Measurements from ENCODE around the gene KCNT1. TPM values are rescaled to one million over a fixed set of nuclear protein-coding genes. Genes with fewer than 3 reads are reported as not detected.

KCNT1 gene
- total and polyA plus RNA-seq, 10 of the 15 experiments (the other 5 are each of a cell fraction or from before 2014, with no cell fraction given): not detected

DNA sequence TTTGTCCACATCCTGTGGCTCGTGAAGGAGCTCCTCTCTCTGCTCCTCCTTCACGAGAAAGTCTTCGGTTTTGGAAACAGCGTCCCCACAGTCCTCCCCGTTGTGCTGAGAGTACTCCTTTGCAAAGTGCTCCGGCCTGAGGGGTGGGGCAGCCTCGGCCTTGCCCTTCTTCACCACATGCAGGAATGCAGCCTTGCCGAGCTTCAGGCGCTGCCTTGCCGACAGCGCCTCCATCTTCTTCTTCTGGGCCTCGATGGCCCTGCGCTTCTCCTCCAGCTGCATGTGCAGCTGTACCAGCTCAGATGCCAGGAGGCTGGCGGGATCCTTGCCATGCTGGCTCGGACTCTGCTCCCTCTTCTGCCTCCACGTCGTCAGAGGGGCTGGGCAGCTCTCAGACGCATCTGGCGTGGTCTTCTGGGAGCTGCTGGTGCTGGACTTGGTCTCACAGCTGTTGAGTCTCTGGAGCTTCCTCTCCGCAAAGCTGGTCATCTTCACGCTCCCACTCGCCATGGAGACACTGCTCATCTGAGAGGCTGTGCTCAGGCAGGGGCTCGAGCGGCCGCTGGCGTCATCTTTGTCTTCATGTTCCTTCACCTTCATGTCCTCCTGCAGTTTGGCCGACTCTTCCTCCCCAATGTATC is 119.9 kb downstream of the KCNT1 start:
- intact Hi-C loops (cut with micrococcal nuclease; ENCODE audit: unreplicated experiment): no loop called here

More for the DNA sequence above, 119.9 kb downstream of the KCNT1 start:
- no peak overlapping the region for H2AFZ ChIP-seq (ENCODE audit: control insufficient read depth, low read depth, low read length)
- H3K79me2 ChIP-seq (ENCODE audit: control insufficient read depth, insufficient read depth, low read length): no peaks in the 10 kb centered on the region
- FAIRE-seq (no peak), DNase-seq (ENCODE audit: low read depth, low spot score) (no peak), ATAC-seq (no peak)
- no peaks in the 10 kb centered on the region for H3K4me1 ChIP-seq (ENCODE audit: control insufficient read depth, insufficient read depth, low read length)
- no peak overlapping the region for H3K9ac ChIP-seq (ENCODE audit: control insufficient read depth, insufficient read depth, low read length)
- ChIA-PET POLR2A (no interaction called here), SMC1A (ENCODE audit: uncharacterized antibody, unreplicated experiment) (no interaction called here), CTCF (no interaction called here), RAD21 (ENCODE audit: unreplicated experiment) (no interaction called here)
- H3K4me2 ChIP-seq (ENCODE audit: control insufficient read depth, insufficient read depth): no peak overlapping the region
- H3K27me3 ChIP-seq (replicated peaks in 1 of 2; ENCODE audit: control insufficient read depth in 2 of 2, insufficient read depth in 2 of 2, low read length in 1 of 2): no peaks in the 10 kb centered on the region
- in situ Hi-C loops (cut with MboI): no loop called here
- H3K4me3 ChIP-seq: no peak overlapping the region
- H3K9me3 ChIP-seq (replicated peaks; ENCODE audit: control insufficient read depth, insufficient read depth, low read length): no peaks in the 10 kb centered on the region
- H3K27ac ChIP-seq (ENCODE audit: control insufficient read depth, insufficient read depth): no peak overlapping the region
- no peaks in the 10 kb centered on the region for H4K20me1 ChIP-seq (ENCODE audit: control insufficient read depth, insufficient read depth)
- no TSS peak for BruUV-seq (replicated peaks)
- no peak for TF ChIP-seq NFYA (IDR thresholded peaks at IDR 0.05; ENCODE audit: borderline replicate concordance, low read depth, low read length)
- TF ChIP-seq, protein P1, sequence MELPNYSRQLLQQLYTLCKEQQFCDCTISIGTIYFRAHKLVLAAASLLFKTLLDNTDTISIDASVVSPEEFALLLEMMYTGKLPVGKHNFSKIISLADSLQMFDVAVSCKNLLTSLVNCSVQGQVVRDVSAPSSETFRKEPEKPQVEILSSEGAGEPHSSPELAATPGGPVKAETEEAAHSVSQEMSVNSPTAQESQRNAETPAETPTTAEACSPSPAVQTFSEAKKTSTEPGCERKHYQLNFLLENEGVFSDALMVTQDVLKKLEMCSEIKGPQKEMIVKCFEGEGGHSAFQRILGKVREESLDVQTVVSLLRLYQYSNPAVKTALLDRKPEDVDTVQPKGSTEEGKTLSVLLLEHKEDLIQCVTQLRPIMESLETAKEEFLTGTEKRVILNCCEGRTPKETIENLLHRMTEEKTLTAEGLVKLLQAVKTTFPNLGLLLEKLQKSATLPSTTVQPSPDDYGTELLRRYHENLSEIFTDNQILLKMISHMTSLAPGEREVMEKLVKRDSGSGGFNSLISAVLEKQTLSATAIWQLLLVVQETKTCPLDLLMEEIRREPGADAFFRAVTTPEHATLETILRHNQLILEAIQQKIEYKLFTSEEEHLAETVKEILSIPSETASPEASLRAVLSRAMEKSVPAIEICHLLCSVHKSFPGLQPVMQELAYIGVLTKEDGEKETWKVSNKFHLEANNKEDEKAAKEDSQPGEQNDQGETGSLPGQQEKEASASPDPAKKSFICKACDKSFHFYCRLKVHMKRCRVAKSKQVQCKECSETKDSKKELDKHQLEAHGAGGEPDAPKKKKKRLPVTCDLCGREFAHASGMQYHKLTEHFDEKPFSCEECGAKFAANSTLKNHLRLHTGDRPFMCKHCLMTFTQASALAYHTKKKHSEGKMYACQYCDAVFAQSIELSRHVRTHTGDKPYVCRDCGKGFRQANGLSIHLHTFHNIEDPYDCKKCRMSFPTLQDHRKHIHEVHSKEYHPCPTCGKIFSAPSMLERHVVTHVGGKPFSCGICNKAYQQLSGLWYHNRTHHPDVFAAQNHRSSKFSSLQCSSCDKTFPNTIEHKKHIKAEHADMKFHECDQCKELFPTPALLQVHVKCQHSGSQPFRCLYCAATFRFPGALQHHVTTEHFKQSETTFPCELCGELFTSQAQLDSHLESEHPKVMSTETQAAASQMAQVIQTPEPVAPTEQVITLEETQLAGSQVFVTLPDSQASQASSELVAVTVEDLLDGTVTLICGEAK (IDR thresholded peaks at IDR 0.05; ENCODE audit: borderline replicate concordance): no peak
- TF ChIP-seq GATAD2B (conservative IDR thresholded peaks at IDR 0.05; ENCODE audit: low read depth): no peak
- TF ChIP-seq HCFC1 (IDR thresholded peaks at IDR 0.05; ENCODE audit: low read length): no peak
- TF ChIP-seq ATF7 (IDR thresholded peaks at IDR 0.05; ENCODE audit: low read depth): no peak
- TF ChIP-seq ZNF384 (IDR thresholded peaks at IDR 0.05; ENCODE audit: borderline replicate concordance, low read depth, low read length): no peak
- WGBS (ENCODE audit: insufficient coverage, insufficient replicate concordance, low lambda C conversion rate, missing lambda C conversion rate): 97% methylated on average over 27 of the region's 27 CpGs
- peaks cover 20 to 35% of the 10 kb centered on the region in 2 experiments for H3K36me3 ChIP-seq (ENCODE audit: control insufficient read depth in 2 of 2, insufficient read depth in 2 of 2, low read length in 1 of 2)

All from GM12878 (cell line).